Lung (tissue), 12 donors: ENCODE measurements around the gene AGAP1. TPM values are rescaled to one million over a fixed set of nuclear protein-coding genes. Genes with fewer than 3 reads are reported as not detected.

ENCODE experiments used
- ATAC-seq: fragments of 200-7000 bp; cut with Tn5 transposase; one replicate; pipeline ENCODE4 v1.9.1; 2020; ENCODE audit warnings: moderate number of reproducible peaks; ENCODE audit not compliant: insufficient read depth, low FRiP score
- DNase-seq, 3 donors: peaks; one replicate each; pipeline ENCODE4 v3.0.0-alpha.2; 2013 to 2017
- H3K27ac ChIP-seq, 2 donors: one replicate each; pipeline ENCODE4 v1.5.1; 2013; ENCODE audit warnings: mild to moderate bottlenecking in 2 of 2, moderate library complexity in 2 of 2, control low read depth in 1 of 2, inconsistent platforms in 1 of 2, low read depth in 1 of 2, low read length in 1 of 2
- H3K27me3 ChIP-seq, 3 donors: one replicate each; pipeline ENCODE4 v1.5.1; 2013; ENCODE audit warnings: low read length in 2 of 3; ENCODE audit not compliant: control insufficient read depth in 3 of 3, insufficient read depth in 3 of 3
- H3K36me3 ChIP-seq, 4 donors: one replicate each; pipeline ENCODE4 v1.5.1; 2013; ENCODE audit warnings: low read length in 4 of 4, mild to moderate bottlenecking in 1 of 4, moderate library complexity in 1 of 4; ENCODE audit not compliant: control insufficient read depth in 4 of 4, insufficient read depth in 4 of 4
- H3K4me1 ChIP-seq, 5 donors: one replicate each; pipeline ENCODE4 v1.5.1; 2013; ENCODE audit warnings: low read length in 5 of 5, mild to moderate bottlenecking in 2 of 5, moderate library complexity in 1 of 5; ENCODE audit not compliant: control insufficient read depth in 5 of 5, insufficient read depth in 5 of 5
- H3K4me3 ChIP-seq: one replicate; pipeline ENCODE4 v1.5.1; 2013; ENCODE audit warnings: mild to moderate bottlenecking, control low read depth, moderate library complexity
- H3K9ac ChIP-seq, 2 donors: one replicate each; pipeline ENCODE4 v1.5.1; 2013; ENCODE audit warnings: low read length in 2 of 2, control low read depth in 1 of 2; ENCODE audit not compliant: insufficient read depth in 1 of 2
- H3K9me3 ChIP-seq, 4 donors: one replicate each; pipeline ENCODE4 v1.5.1; 2013; ENCODE audit warnings: low read length in 3 of 4, mild to moderate bottlenecking in 1 of 4, moderate library complexity in 1 of 4; ENCODE audit not compliant: control insufficient read depth in 4 of 4, insufficient read depth in 3 of 4
- CTCF ChIP-seq: IDR thresholded peaks from 2 replicates; pipeline ENCODE4 v1.5.1; 2012; ENCODE audit warnings: mild to moderate bottlenecking; ENCODE audit errors: control extremely low read depth, extremely low read depth
- WGBS, 2 donors: extraction: QIAGEN DNeasy Blood & Tissue Kit; methylation state at CpG; one replicate each; pipeline ENCODE4 v1.1.7; 2013; 5-methylcytosine and 5-hydroxymethylcytosine counted together
- polyA plus RNA-seq, 2 donors: library from polyadenylated mRNA; stranded (reverse); fragments of 200-250 nt; gene quantifications; one replicate each; pipeline ENCODE4 v1.2.1, GENCODE V29; 2013
- total RNA-seq, 2 donors: library from RNA; depleted of rRNA in 1 of 2; stranded (reverse); fragments of >200 nt in 1 of 2; gene quantifications; one replicate each; pipeline ENCODE4 v1.2.1, GENCODE V29; 2014 to 2021
- donor health status: control.
- donor health status: control.
- donor health status: Bipolar disorder and iron deficiency.
- donor health status: healthy.
- donor health status: DM: yes; HTN: yes; CAD: no.

Gene AGAP1
- total and polyA plus RNA-seq, 4 donors, result 6.6 to 39.4 (median 20.2) TPM

DNA sequence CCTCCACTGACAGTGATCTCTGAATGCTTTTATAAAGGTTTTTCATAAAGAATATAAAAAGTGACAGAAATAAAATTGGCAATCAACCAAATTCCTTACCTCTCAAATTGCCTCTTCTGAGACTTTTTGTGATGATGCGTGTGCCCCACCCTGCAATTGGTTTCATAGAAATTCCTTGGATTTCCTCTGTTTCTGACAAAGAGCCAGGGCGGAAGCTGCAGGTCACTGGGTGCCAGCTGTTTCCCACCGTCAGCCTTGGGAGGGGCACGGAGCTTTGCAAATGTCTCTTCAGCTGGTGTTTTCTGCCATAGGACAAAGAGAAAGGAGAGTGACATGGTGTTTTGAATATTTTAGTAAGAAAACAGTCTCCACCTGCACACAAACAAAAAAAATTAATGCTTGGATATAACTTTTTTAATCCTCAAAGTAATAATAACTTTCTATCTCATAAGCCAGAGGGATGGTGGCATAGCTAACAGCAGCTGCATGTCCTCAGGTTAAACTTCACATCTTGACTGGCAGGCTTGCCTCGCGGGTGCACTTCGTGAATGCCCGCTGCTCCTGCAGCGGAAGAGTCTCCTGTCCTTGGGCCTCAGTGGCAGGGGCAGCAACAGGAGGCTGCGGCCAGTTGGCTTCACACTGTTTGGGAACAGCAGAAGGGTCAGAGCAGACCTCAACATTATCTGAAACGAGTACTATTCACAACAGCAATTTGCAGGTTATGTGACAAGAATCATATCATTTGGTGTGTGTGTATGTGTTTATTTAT is 24.7 kb downstream of the AGAP1 start:
- no peak overlapping the region for H3K4me3 ChIP-seq
- peaks cover 0 to 2% (median 0%) of the 10 kb centered on the region in 4 donors for H3K9me3 ChIP-seq
- ATAC-seq, result no peak
- H3K27me3 ChIP-seq, result no peaks in the 10 kb centered on the region
- peak overlapping the region in 1 of 2 donors; percentile 58 for H3K27ac ChIP-seq
- no peak for TF ChIP-seq CTCF
- H3K9ac ChIP-seq, result no peak overlapping the region
- no peaks in the 10 kb centered on the region for H3K36me3 ChIP-seq
- peak in 1 of 3 donors; percentile 37 for DNase-seq
- peaks cover 0 to 33% (median 7%) of the 10 kb centered on the region in 5 donors for H3K4me1 ChIP-seq
- 59 to 68% methylated on average over 11 of the region's 11 CpGs for WGBS, 2 donors

DNA sequence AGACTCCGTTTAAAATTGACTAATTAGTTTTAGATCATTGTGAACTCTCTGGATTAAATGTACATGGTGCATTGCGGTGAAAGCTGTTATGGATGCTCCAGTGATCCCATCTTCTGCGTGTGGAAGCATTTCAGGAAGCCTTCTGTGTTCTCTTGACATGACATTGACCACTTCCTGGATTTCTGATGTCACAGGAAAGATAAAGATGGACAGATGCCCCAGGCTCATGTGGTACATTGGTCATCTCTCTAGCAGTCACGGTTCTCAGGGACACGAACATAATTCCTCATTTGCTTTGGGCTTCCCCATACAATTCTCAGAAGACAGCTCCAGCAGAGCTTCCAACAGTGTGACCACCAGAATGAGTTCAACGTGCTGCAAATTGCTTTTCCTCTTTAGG is 26.9 kb downstream of the AGAP1 start:
- no peak for DNase-seq
- Histone ChIP-seq H3K36me3 (no peaks in the 10 kb centered on the region), H3K27ac (no peak overlapping the region), H3K4me1 (peaks cover 0 to 29% (median 7%) of the 10 kb centered on the region in 5 donors), H3K9me3 (peaks cover 0 to 2% (median 0%) of the 10 kb centered on the region in 4 donors), H3K4me3 (no peak overlapping the region), H3K27me3 (no peaks in the 10 kb centered on the region), H3K9ac (no peak overlapping the region)
- no peak for TF ChIP-seq CTCF
- no peak for ATAC-seq
- 75 to 76% methylated on average over 6 of the region's 6 CpGs for WGBS, 2 donors

- 34 to 55% methylated on average over 6 of the region's 6 CpGs for WGBS, 2 donors
- Histone ChIP-seq H3K36me3 (no peaks in the 10 kb centered on the region), H3K27ac (peak overlapping the region in 1 of 2 donors; percentile 69), H3K9ac (no peak overlapping the region), H3K4me1 (peaks cover 0 to 27% (median 7%) of the 10 kb centered on the region in 5 donors), H3K4me3 (no peak overlapping the region), H3K9me3 (no peaks in the 10 kb centered on the region), H3K27me3 (no peaks in the 10 kb centered on the region)
- ATAC-seq, result no peak
- no peak for TF ChIP-seq CTCF
- DNase-seq, result peak; percentile 31 to 70 (median 44)
These were observed 28.0 kb downstream of the AGAP1 start for GRCh38 chr2:235521844-235522243.
